GM10266 (cell line): ENCODE data around the gene GNB1L.

Experiments used
- DNase-seq: peaks from one replicate; pipeline ENCODE4 v3.0.0; 2012; ENCODE audit errors: extremely low spot score
- TF ChIP-seq, protein P1 (sequence below): IDR thresholded peaks from 2 replicates; pipeline ENCODE4 v1.5.1; 2012; ENCODE audit warnings: mild to moderate bottlenecking, low read depth; ENCODE audit not compliant: control insufficient read depth, insufficient read depth; ENCODE audit errors: missing control alignments

Gene GNB1L

DNA sequence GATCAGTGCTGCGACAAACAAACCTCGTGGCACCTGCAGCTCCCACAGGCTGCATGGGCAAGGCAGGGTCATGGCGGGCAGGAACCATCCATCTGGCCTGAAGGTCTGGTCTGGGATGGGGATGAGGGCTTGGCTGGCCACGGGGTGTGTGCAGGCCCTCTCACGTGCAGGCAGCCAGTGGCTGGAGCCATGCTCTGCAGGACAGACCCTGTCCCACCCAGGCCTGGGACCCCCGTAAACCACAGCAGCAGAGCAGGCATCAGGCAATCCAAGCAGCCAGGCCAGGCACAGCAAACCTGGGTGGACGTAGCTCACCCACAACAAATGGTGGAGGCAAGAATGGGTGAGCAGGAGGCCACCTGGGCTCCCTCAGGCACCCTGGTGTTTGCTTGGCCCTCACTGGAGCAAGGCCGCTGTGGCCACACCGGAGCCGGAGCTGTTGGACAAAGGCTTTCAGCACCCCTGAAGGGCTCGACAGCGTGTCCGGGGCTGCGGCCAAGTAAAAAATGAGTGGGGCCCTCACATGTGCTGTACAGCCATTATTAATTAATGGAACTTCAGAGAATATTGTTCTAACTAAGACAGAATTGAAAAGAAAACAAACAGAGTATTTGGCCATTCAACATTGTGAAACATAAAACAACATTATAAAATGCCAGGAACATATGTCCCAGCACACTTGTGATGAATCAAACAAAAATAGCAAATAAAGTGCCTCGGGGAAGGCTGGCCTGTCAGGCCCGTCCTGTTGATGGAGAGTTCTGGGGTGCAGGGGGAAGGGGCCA lies 24.0 kb upstream of the GNB1L start:
- TF ChIP-seq, protein P1, sequence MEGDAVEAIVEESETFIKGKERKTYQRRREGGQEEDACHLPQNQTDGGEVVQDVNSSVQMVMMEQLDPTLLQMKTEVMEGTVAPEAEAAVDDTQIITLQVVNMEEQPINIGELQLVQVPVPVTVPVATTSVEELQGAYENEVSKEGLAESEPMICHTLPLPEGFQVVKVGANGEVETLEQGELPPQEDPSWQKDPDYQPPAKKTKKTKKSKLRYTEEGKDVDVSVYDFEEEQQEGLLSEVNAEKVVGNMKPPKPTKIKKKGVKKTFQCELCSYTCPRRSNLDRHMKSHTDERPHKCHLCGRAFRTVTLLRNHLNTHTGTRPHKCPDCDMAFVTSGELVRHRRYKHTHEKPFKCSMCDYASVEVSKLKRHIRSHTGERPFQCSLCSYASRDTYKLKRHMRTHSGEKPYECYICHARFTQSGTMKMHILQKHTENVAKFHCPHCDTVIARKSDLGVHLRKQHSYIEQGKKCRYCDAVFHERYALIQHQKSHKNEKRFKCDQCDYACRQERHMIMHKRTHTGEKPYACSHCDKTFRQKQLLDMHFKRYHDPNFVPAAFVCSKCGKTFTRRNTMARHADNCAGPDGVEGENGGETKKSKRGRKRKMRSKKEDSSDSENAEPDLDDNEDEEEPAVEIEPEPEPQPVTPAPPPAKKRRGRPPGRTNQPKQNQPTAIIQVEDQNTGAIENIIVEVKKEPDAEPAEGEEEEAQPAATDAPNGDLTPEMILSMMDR = no peak
- DNase-seq = no peak

DNA sequence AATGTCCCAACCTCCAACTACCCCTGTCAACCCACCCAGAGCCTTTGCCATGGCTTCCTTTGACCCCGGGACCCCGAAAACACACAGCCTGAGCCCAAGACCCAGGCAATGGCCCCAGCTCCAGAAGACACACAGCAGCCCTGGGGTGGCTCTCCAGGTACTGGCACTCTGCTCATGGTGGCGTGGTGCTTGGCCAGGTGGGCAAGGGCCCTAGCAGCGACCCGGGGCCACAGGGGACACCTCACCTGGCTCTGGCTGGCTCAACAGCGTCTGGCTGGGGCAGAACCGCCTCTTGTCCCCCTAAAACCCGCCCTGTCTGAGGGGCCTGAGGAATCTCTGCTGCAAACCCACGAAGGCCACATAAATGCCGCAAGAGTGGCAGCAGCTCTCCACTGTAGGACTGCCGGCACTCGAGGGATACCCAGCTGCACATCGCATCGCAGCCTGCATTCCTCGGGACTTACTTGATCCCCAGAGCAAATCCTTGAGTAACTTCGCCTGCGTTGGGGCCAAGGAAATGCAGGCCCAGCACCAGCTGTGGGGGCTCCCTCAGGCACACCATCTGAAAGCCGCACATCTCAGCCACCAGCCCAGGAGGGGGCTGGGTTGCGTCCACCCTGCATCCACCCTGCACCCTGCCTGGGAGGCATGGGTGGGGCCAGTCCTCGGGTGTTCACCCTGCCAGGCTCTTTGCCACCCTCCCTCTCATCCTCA lies 23.1 kb upstream of the GNB1L start:
- DNase-seq = no peak
- TF ChIP-seq, protein P1 = no peak

DNA sequence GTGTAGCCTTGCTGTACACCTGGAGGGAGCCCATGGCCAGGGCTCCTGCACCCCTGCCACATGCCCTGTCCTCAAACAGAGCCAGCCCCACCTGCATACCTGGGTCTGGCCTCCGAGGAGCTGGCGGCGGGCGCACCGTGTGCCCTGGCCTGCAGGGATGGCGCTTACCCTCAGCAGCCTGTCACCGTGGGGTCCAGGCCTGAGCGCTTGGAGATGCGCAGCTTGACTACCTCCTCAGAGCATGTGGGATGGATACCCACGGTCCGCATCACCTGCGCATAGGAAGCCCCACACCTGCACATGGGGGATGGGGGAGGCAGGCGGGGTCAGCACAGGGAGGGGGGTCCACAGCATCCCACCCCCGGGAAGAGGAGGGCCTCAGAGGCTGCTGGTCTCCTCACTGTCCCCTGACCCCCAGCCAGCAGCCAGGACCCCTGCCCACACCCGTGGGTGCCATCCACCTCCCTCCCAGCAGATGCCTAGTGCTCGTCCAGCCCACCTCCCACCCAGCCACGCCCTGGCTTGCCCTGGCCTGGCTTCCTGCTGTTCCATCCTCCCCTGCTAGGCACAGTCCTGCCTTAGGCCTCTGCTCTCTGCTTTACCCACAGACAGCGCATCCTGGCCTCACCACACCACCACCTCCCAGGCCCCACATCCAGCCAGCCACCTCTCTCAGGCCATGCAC lies 22.4 kb upstream of the GNB1L start:
- TF ChIP-seq, protein P1 = no peak
- DNase-seq = no peak

- TF ChIP-seq, protein P1 = no peak
- no peak for DNase-seq
Observed at GRCh38 chr22:19876314-19876940, 21.8 kb upstream of the GNB1L start.

DNA sequence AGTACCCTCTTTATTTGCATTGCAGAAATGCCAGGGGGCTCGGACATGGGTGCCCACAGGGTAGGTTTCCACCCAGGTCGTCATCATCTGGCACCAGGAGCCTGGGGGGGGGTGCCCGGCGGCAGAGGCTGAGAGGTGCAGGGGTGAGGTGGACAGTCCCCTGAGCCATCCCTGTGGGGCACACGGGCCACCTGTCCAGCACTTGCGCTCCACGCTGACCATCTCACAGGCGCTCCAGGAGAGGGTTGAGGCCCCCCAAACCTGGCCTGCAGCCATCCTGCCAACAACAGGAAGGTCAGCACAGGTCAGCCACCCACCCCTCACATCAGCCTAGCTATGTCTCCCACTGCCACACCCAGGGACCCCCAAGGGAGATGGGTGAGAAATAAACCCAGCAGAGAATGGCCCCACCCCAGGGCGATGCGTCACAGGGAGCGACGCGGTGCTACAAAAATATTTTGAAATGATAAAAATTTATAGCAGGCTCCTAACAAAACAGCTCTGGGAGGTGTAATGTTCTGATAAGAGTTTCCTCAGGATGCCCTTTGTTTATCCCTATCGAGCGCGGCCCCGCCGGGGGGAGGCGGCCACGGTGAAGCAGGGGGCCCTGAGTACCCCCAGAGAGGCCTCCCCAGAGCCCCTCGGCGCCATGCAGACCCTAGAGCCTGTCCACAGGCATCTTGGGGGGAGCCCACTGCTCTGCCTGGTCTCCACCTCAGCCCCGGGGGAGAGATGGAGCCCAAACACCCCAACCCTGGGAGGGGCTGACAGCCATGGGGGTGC lies 21.0 kb upstream of the GNB1L start:
- DNase-seq = no peak
- TF ChIP-seq, protein P1 = no peak

DNA sequence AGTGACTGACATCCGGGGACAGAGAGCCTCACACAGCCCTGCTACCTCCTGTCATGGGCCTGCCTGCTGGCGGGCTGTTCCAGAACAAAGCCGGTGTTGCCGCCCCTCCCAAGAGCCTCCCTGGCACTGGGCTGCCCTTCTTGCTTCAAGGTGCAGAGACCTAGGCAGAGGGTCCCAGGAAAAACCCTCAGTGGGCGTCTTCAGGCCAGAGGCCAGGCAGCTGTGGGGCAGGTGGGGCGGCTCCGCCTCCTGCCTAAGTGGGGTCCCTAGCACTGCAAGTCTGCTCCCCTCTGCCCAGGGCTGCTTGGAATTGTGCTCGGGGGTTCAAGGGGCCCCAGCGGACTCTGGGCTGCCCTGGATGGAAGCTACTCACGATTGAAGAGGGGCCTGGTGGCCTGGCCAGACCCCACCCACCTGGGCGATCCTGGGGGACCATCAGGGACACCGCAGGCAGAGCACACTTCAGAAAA lies 20.4 kb upstream of the GNB1L start:
- TF ChIP-seq, protein P1 = no peak
- no peak for DNase-seq
